Chondrocyte (in vitro differentiated cells): ENCODE measurements around the gene MBOAT7. TPM values are rescaled to one million over a fixed set of nuclear protein-coding genes. Genes with fewer than 3 reads are reported as not detected.
"Not testable (repeated sequence)": the region's sequence is repeated elsewhere in the genome, so short reads cannot be mapped to it uniquely, and the experiment has no call there.

Source experiments
- DNase-seq: peaks from one replicate; pipeline ENCODE4 v3.0.0; 2021; ENCODE audit warnings: mixed read lengths, low spot score
- H3K27ac Mint-ChIP-seq: one replicate; pipeline ENCODE4 v1.8.0; 2021; ENCODE audit warnings: mild to moderate bottlenecking, moderate library complexity, mixed read lengths; ENCODE audit not compliant: unreplicated experiment
- H3K27me3 Mint-ChIP-seq: 2 replicates; pipeline ENCODE4 v1.8.0; 2021; ENCODE audit warnings: low read depth, mixed read lengths
- H3K36me3 Mint-ChIP-seq: 2 replicates; pipeline ENCODE4 v1.8.0; 2021; ENCODE audit warnings: low read depth, mixed read lengths
- H3K4me1 Mint-ChIP-seq: 2 replicates; pipeline ENCODE4 v1.8.0; 2021; ENCODE audit warnings: low read depth, mild to moderate bottlenecking, mixed read lengths
- H3K4me3 Mint-ChIP-seq: one replicate; pipeline ENCODE4 v1.8.0; 2021; ENCODE audit warnings: mild to moderate bottlenecking, moderate library complexity, mixed read lengths; ENCODE audit not compliant: unreplicated experiment
- H3K9me3 Mint-ChIP-seq: 2 replicates; pipeline ENCODE4 v1.8.0; 2021; ENCODE audit warnings: low read depth, mixed read lengths
- CTCF ChIP-seq: fragments of 200-600 bp; sonication (generic); IDR thresholded peaks from 2 replicates; pipeline ENCODE4 v1.5.0; 2021; ENCODE audit warnings: antibody characterized with exemption, mild to moderate bottlenecking, moderate library complexity
- total RNA-seq: library from RNA; stranded (reverse); gene quantifications from 3 replicates; pipeline ENCODE4 v1.2.1, GENCODE V29; 2021

MBOAT7 gene
- total RNA-seq, 1 donor from 2014 or later: 83.8 TPM

- Mint-ChIP-seq H3K4me1 (peaks cover 38% of the 10 kb centered on the region), H3K27ac (peak overlapping the region; percentile 100), H3K9me3 (no peaks in the 10 kb centered on the region), H3K27me3 (no peaks in the 10 kb centered on the region), H3K4me3 (peak overlapping the region; percentile 49), H3K36me3 (peaks cover 21% of the 10 kb centered on the region)
- TF ChIP-seq CTCF: no peak
- DNase-seq: no peak
Measured at GRCh38 chr19:54199401-54199800, 10.0 kb upstream of the MBOAT7 start.

GRCh38 chr19:54197121-54197520, 7.7 kb upstream of the MBOAT7 start:
- Mint-ChIP-seq H3K4me1 (peaks cover 25% of the 10 kb centered on the region), H3K4me3 (no peak overlapping the region), H3K27me3 (no peaks in the 10 kb centered on the region), H3K36me3 (peaks cover 15% of the 10 kb centered on the region), H3K27ac (no peak overlapping the region), H3K9me3 (no peaks in the 10 kb centered on the region)
- no peak for TF ChIP-seq CTCF
- no peak for DNase-seq

GRCh38 chr19:54196536-54196935, 7.2 kb upstream of the MBOAT7 start:
- Mint-ChIP-seq H3K4me3 (no peak overlapping the region), H3K27ac (no peak overlapping the region), H3K4me1 (peaks cover 25% of the 10 kb centered on the region), H3K27me3 (no peaks in the 10 kb centered on the region), H3K9me3 (no peaks in the 10 kb centered on the region), H3K36me3 (peaks cover 13% of the 10 kb centered on the region)
- DNase-seq: no peak
- TF ChIP-seq CTCF: no peak

- DNase-seq, H3K27ac Mint-ChIP-seq, H3K27me3 Mint-ChIP-seq, H3K36me3 Mint-ChIP-seq, H3K9me3 Mint-ChIP-seq, H3K4me3 Mint-ChIP-seq: not testable (repeated sequence)
- H3K4me1 Mint-ChIP-seq: peaks cover 20% of the 10 kb centered on the region
Measured at GRCh38 chr19:54194463-54194862, 5.1 kb upstream of the MBOAT7 start.

DNA sequence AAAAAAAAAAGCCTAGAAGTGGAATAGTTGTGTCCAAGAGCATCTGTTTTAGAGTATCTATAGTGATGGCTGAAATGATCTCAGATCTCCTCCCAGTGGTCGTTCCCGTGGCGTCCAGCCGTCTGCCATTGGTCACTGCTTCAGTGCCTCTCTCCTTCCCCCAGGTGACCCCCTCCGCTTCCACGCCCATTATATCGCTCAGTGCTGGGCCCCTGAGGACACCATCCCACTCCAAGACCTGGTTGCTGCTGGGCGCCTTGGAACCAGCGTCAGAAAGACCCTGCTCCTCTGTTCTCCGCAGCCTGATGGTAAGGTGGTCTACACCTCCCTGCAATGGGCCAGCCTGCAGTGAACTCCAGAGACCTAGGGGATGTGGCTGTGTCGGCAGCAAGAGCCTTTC, 3.6 kb upstream of the MBOAT7 start:
- Mint-ChIP-seq H3K9me3 (no peaks in the 10 kb centered on the region), H3K4me1 (peaks cover 25% of the 10 kb centered on the region), H3K27me3 (no peaks in the 10 kb centered on the region), H3K27ac (peak overlapping the region; percentile 96), H3K36me3 (peaks cover 8% of the 10 kb centered on the region), H3K4me3 (peak overlapping the region; percentile 24)
- peak; percentile 79 for DNase-seq
- TF ChIP-seq CTCF: no peak

GRCh38 chr19:54191811-54192453, 2.6 kb upstream of the MBOAT7 start:
- Mint-ChIP-seq H3K9me3 (no peaks in the 10 kb centered on the region), H3K4me3 (peak overlapping the region; percentile 86), H3K27me3 (no peaks in the 10 kb centered on the region), H3K4me1 (peaks cover 34% of the 10 kb centered on the region), H3K27ac (peak overlapping the region; percentile 96), H3K36me3 (peaks cover 8% of the 10 kb centered on the region)
- no peak for DNase-seq
- TF ChIP-seq CTCF: no peak
